Trophoblast cell (in vitro differentiated cells and primary cell): ENCODE results near the gene HOMER3.

Experiments
- DNase-seq, 2 donors: peaks; one replicate each; pipeline ENCODE4 v3.0.0-alpha.2; 2016
- H2AFZ ChIP-seq: 2 replicates; pipeline ENCODE4 v1.6.1; 2013; ENCODE audit warnings: low read length, moderate library complexity, mild to moderate bottlenecking; ENCODE audit not compliant: insufficient read depth, poor library complexity
- H2AK5ac ChIP-seq: 2 replicates; pipeline ENCODE4 v1.6.1; 2013; ENCODE audit warnings: mild to moderate bottlenecking, low read length
- H2BK120ac ChIP-seq: 2 replicates; pipeline ENCODE4 v1.6.1; 2013; ENCODE audit warnings: low read length, mild to moderate bottlenecking, moderate library complexity; ENCODE audit not compliant: insufficient read depth, poor library complexity
- H2BK12ac ChIP-seq: 2 replicates; pipeline ENCODE4 v1.6.1; 2013; ENCODE audit warnings: mild to moderate bottlenecking, low read length, moderate library complexity
- H2BK5ac ChIP-seq: 2 replicates; pipeline ENCODE4 v1.6.1; 2013; ENCODE audit warnings: low read length, low read depth, moderate library complexity, mild to moderate bottlenecking; ENCODE audit not compliant: poor library complexity
- H3K14ac ChIP-seq: 2 replicates; pipeline ENCODE4 v1.6.1; 2013; ENCODE audit warnings: mild to moderate bottlenecking, low read length
- H3K18ac ChIP-seq: 2 replicates; pipeline ENCODE4 v1.6.1; 2013; ENCODE audit warnings: mild to moderate bottlenecking, low read length
- H3K23ac ChIP-seq: 2 replicates; pipeline ENCODE4 v1.6.1; 2013; ENCODE audit warnings: low read length
- H3K27ac ChIP-seq: 2 replicates; pipeline ENCODE4 v1.5.1; 2013; ENCODE audit warnings: low read depth, mild to moderate bottlenecking, inconsistent platforms, low read length, moderate library complexity
- H3K27me3 ChIP-seq: 2 replicates; pipeline ENCODE4 v1.6.1; 2013; ENCODE audit warnings: inconsistent platforms, mild to moderate bottlenecking, low read length, moderate library complexity; ENCODE audit not compliant: insufficient read depth
- H3K36me3 ChIP-seq, 2 experiments: 1 replicate in 1 of 2; 2 replicates in 1 of 2; pipeline ENCODE4 v1.6.1; 2013; ENCODE audit warnings: low read length in 2 of 2, mild to moderate bottlenecking in 2 of 2, moderate library complexity in 1 of 2; ENCODE audit not compliant: insufficient read depth in 2 of 2, control insufficient read depth in 1 of 2
- H3K4ac ChIP-seq: 2 replicates; pipeline ENCODE4 v1.6.1; 2013; ENCODE audit warnings: low read depth, mild to moderate bottlenecking, low read length, moderate library complexity
- H3K4me1 ChIP-seq, 2 experiments: 1 replicate in 1 of 2; 2 replicates in 1 of 2; pipeline ENCODE4 v1.6.1; 2013; ENCODE audit warnings: low read length in 2 of 2, mild to moderate bottlenecking in 2 of 2, moderate library complexity in 1 of 2; ENCODE audit not compliant: insufficient read depth in 2 of 2, control insufficient read depth in 1 of 2
- H3K4me2 ChIP-seq: 2 replicates; pipeline ENCODE4 v1.6.1; 2013; ENCODE audit warnings: inconsistent platforms, mild to moderate bottlenecking, low read length, moderate library complexity
- H3K4me3 ChIP-seq: 2 replicates; pipeline ENCODE4 v1.5.1; 2013; ENCODE audit warnings: mild to moderate bottlenecking, low read depth, low read length, inconsistent platforms
- H3K79me1 ChIP-seq: one replicate; pipeline ENCODE4 v1.6.1; 2013; ENCODE audit warnings: low read length
- H3K79me2 ChIP-seq: 2 replicates; pipeline ENCODE4 v1.6.1; 2013; ENCODE audit warnings: low read length, mild to moderate bottlenecking; ENCODE audit not compliant: control insufficient read depth, insufficient read depth, poor library complexity
- H3K9ac ChIP-seq: 2 replicates; pipeline ENCODE4 v1.6.1; 2013; ENCODE audit warnings: mild to moderate bottlenecking, low read length
- H3K9me3 ChIP-seq: 2 replicates; pipeline ENCODE4 v1.6.1; 2013; ENCODE audit warnings: low read depth, mild to moderate bottlenecking, control low read depth, inconsistent platforms, low read length; ENCODE audit not compliant: insufficient read depth
- H4K12ac ChIP-seq: 2 replicates; pipeline ENCODE4 v1.6.1; 2013; ENCODE audit warnings: low read depth, mild to moderate bottlenecking, low read length, moderate library complexity
- H4K8ac ChIP-seq: 2 replicates; pipeline ENCODE4 v1.6.1; 2013; ENCODE audit warnings: low read depth, mild to moderate bottlenecking, low read length, moderate library complexity
- H4K91ac ChIP-seq: one replicate; pipeline ENCODE4 v1.6.1; 2013; ENCODE audit warnings: low read depth, mild to moderate bottlenecking, low read length, moderate library complexity
- WGBS: extraction: QIAGEN DNeasy Blood & Tissue Kit; methylation state at CpG from one replicate; pipeline ENCODE4 v1.1.7; 2013; ENCODE audit warnings: missing lambda C conversion rate; ENCODE audit not compliant: insufficient read length, insufficient coverage; ENCODE audit errors: extremely low coverage; 5-methylcytosine and 5-hydroxymethylcytosine counted together

The HOMER3 gene

DNA sequence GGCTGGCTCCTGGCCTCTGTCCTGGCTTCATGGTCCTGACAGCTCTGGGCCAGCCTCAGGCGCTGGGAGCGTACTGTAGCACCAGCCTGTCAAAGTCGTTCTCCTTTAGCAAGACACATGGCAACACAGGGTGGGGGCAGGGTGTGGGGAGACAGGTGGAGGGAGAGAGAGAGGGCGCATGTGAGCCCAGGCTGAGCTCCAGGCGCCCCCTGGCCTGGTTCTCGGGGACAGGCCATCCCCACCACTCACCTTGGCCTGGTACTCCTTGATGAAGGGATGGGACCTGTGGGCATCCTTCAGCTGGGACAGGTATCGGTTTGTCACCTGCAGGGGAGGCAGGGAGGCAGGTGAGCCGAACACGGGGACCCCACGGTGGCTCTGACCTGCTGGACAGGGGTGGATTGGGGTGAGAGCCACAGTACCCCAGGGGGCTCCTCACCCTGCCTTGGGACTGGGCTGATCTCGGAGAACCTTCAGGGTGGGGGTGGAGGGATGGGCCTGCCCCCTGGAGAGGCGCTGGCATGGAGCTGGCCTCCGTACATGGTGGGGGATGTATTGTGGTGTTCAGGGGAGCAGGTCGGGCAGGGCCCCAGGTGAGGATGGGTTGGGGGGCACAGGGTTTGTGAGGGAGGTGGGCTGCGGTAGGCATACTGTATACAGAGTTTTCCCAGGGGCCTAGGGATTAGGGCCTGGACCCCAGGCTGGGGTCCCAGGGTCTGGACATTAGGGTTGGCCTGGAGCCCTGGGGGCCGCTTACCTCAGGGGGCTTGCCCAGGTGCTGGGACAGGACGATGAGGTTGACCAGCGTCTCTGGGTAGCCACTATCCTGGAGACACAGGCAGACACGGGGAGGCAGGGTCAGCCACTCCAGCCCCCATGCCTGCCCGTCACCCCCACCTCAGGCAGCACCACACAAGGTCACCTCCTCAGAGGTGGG, 41.1 kb downstream of the HOMER3 start:
- Histone ChIP-seq H4K8ac (no peak overlapping the region), H4K12ac (no peak overlapping the region), H3K4me1 (peaks cover 7 to 11% of the 10 kb centered on the region in 2 experiments)

DNA sequence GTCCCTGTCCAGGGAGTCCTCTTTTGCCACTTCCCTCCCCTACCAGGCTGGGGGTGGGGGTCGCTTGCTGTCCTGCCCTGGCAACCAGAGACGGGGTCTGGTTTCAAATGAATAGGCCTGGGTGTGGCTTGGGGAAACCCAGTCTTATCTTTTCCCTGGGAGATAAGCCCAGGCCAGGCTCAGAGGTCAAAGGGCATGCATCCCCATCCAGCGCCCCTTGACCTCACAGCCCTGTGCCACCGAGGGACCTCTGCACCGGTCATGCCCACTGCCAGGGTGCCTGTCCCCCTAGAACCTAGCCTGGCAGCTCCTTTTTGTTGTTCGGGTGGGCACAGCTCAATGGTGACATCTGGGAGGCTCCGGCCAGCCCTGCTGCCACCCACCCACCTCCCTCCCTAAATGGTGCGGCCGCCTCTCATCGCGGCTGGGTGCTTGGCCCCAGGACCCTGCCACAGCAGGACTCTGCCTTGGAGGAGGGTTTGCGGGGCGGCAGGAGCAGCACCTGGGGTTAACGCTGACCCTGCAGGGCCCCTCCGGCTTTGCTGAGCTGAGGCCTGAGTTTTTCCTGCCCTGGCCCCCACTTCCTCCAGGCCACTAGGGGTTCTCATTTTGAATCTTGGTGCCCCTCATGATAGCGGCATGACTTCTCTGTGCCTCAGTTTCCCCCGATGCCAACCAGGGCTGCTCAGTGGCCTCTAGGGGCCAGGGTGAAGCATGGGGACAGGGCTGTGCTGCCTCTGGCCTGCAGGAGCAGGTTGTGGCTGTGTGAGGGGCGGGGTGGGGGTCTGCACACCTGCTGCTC, 42.2 kb downstream of the HOMER3 start:
- no peak overlapping the region for H3K4ac ChIP-seq
- H3K4me3 ChIP-seq, result no peak overlapping the region
- H3K4me1 ChIP-seq, result peaks cover 7 to 11% of the 10 kb centered on the region in 2 experiments
- H3K36me3 ChIP-seq, result peaks cover 35 to 38% of the 10 kb centered on the region in 2 experiments
- H3K9ac ChIP-seq, result no peak overlapping the region
- H3K14ac ChIP-seq, result no peak overlapping the region
- H3K4me2 ChIP-seq, result no peak overlapping the region
- H4K8ac ChIP-seq, result no peak overlapping the region
- H3K79me1 ChIP-seq, result peaks cover 2% of the 10 kb centered on the region
- H2AFZ ChIP-seq, result no peak overlapping the region
- H2BK120ac ChIP-seq, result no peak overlapping the region
- H2BK12ac ChIP-seq, result no peak overlapping the region
- no peak overlapping the region for H3K27ac ChIP-seq
- no peak overlapping the region for H3K18ac ChIP-seq
- H2BK5ac ChIP-seq, result no peak overlapping the region
- H3K79me2 ChIP-seq, result no peaks in the 10 kb centered on the region
- no peak overlapping the region for H4K12ac ChIP-seq
- no peak overlapping the region for H2AK5ac ChIP-seq
- H3K9me3 ChIP-seq, result peaks cover 9% of the 10 kb centered on the region
- no peak for DNase-seq
- no peak overlapping the region for H3K23ac ChIP-seq
- peaks cover 6% of the 10 kb centered on the region for H3K27me3 ChIP-seq
- H4K91ac ChIP-seq, result no peak overlapping the region
- WGBS, result no CpG with 5 or more reads among the region's 18 CpGs

More for the DNA sequence above, 41.1 kb downstream of the HOMER3 start:
- no peak overlapping the region for H2BK5ac ChIP-seq
- no peak overlapping the region for H3K23ac ChIP-seq
- peaks cover 2% of the 10 kb centered on the region for H3K79me1 ChIP-seq
- H3K4ac ChIP-seq, result no peak overlapping the region
- no peak overlapping the region for H3K27ac ChIP-seq
- H3K4me3 ChIP-seq, result no peak overlapping the region
- H2AFZ ChIP-seq, result no peak overlapping the region
- H4K91ac ChIP-seq, result no peak overlapping the region
- H2AK5ac ChIP-seq, result no peak overlapping the region
- peaks cover 6% of the 10 kb centered on the region for H3K27me3 ChIP-seq
- no peak overlapping the region for H3K9ac ChIP-seq
- no peaks in the 10 kb centered on the region for H3K79me2 ChIP-seq
- H2BK12ac ChIP-seq, result no peak overlapping the region
- DNase-seq, result no peak
- no CpG with 5 or more reads among the region's 20 CpGs for WGBS
- no peak overlapping the region for H3K4me2 ChIP-seq
- H2BK120ac ChIP-seq, result no peak overlapping the region
- no peak overlapping the region for H3K18ac ChIP-seq
- peaks cover 43 to 48% of the 10 kb centered on the region in 2 experiments for H3K36me3 ChIP-seq
- H3K14ac ChIP-seq, result no peak overlapping the region
- H3K9me3 ChIP-seq, result peaks cover 9% of the 10 kb centered on the region

DNA sequence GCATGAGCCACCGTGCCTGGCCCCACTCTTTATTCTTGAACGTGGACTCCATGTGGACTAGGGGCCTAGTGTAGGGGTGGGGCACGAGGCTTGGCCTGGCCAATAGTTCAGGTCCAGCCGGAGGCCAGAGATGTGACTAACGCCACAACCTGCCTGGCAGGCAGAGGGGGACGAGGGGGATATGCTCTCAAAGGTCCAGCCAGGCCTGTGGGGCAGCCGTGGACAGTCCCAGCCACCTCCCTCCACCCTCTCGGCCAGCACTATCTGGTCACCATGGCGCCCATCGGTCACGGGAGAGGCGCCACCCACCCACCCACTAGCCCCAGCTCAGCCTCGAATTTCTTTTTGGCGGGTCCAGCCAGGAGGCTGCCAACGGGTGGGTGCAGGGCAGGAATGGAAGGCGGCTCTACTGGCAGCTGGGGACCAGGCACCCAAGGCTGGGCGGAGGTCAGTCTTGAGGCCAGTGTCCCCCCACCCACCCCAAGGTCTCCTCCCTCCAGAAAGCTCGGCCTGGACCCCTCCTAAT, 42.9 kb downstream of the HOMER3 start:
- H3K4me1 ChIP-seq, result peaks cover 7 to 11% of the 10 kb centered on the region in 2 experiments
- no peak overlapping the region for H3K23ac ChIP-seq
- no peak overlapping the region for H3K4ac ChIP-seq
- H4K12ac ChIP-seq, result no peak overlapping the region
- no peak overlapping the region for H2AK5ac ChIP-seq
- H4K91ac ChIP-seq, result no peak overlapping the region
- H3K9ac ChIP-seq, result no peak overlapping the region
- no peak overlapping the region for H3K4me3 ChIP-seq
- H3K27me3 ChIP-seq, result peaks cover 6% of the 10 kb centered on the region
- no peak overlapping the region for H2BK120ac ChIP-seq
- H3K36me3 ChIP-seq, result peaks cover 28 to 32% of the 10 kb centered on the region in 2 experiments
- no peak overlapping the region for H3K27ac ChIP-seq
- DNase-seq, result peak; percentile 66 to 68
- H3K79me1 ChIP-seq, result peaks cover 2% of the 10 kb centered on the region
- no peaks in the 10 kb centered on the region for H3K79me2 ChIP-seq
- H3K14ac ChIP-seq, result no peak overlapping the region
- no peak overlapping the region for H2BK5ac ChIP-seq
- no peak overlapping the region for H2AFZ ChIP-seq
- no peak overlapping the region for H3K4me2 ChIP-seq
- H2BK12ac ChIP-seq, result no peak overlapping the region
- peaks cover 9% of the 10 kb centered on the region for H3K9me3 ChIP-seq
- no CpG with 5 or more reads among the region's 18 CpGs for WGBS
- no peak overlapping the region for H4K8ac ChIP-seq
- no peak overlapping the region for H3K18ac ChIP-seq
